ENCODE results near the gene BCL2L11. TPM values are rescaled to one million over a fixed set of nuclear protein-coding genes. Genes with fewer than 3 reads are reported as not detected.

Gene BCL2L11
- total and polyA plus RNA-seq, 10 of the 15 experiments (the other 5 are each of a cell fraction or from before 2014, with no cell fraction given) = 0.29 to 10.1 (median 1.1) TPM

DNA sequence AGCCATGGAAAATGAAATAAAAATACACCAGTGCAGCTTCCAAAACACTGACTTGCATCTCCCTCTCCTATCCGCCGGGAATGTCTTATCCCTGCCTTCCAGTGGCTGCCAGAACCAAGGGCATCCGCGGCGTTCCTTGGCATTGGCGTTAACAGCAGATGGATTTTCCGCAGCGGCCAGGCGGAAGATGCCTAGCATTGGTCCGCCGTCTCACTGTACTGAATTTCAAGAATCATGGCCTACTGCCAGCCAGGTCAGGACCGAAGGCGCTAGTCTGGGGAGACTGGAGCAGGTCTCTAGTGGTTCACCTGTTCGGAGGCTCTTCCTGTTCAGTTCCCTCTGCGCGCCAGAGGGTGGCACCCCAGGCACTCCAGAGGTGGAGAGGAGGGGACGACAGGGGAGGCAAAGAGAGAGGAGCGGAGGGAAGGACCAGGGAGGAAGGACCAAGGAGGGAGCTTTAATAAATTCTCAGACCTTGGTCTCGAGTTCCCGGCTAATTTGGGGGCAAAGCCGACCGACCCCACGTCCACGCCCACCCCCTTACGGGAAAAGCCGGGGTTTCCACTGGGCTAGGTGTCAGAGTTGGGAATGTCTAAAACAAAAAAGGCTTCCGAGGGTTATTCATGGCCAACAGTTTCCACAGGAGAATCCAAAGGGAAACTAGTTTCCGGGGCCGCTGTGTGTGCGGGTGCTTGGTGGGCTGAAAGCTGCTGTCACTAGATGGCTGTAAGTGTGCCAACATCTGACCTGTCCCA is 3.7 kb upstream of the BCL2L11 start:
- no peak for FAIRE-seq
- H3K9ac ChIP-seq (ENCODE audit: control insufficient read depth, insufficient read depth, low read length) = no peak overlapping the region
- TF ChIP-seq MEF2B (IDR thresholded peaks at IDR 0.05; ENCODE audit: partially characterized antibody, poor library complexity, severe bottlenecking) = no peak
- TF ChIP-seq NR2C2 (IDR thresholded peaks at IDR 0.05; ENCODE audit: borderline replicate concordance, control insufficient read depth, insufficient read length, low read depth) = no peak
- TF ChIP-seq, protein P1, sequence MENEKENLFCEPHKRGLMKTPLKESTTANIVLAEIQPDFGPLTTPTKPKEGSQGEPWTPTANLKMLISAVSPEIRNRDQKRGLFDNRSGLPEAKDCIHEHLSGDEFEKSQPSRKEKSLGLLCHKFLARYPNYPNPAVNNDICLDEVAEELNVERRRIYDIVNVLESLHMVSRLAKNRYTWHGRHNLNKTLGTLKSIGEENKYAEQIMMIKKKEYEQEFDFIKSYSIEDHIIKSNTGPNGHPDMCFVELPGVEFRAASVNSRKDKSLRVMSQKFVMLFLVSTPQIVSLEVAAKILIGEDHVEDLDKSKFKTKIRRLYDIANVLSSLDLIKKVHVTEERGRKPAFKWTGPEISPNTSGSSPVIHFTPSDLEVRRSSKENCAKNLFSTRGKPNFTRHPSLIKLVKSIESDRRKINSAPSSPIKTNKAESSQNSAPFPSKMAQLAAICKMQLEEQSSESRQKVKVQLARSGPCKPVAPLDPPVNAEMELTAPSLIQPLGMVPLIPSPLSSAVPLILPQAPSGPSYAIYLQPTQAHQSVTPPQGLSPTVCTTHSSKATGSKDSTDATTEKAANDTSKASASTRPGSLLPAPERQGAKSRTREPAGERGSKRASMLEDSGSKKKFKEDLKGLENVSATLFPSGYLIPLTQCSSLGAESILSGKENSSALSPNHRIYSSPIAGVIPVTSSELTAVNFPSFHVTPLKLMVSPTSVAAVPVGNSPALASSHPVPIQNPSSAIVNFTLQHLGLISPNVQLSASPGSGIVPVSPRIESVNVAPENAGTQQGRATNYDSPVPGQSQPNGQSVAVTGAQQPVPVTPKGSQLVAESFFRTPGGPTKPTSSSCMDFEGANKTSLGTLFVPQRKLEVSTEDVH (IDR thresholded peaks at IDR 0.05; ENCODE audit: low read depth, partially characterized antibody) = no peak
- no peak for TF ChIP-seq SIX5 (IDR thresholded peaks at IDR 0.05; ENCODE audit: low read depth, low read length, severe bottlenecking)
- TF ChIP-seq RAD51 (IDR thresholded peaks at IDR 0.05) = no peak
- TF ChIP-seq NFYA (IDR thresholded peaks at IDR 0.05; ENCODE audit: borderline replicate concordance, low read depth, low read length) = no peak
- TF ChIP-seq, protein P2, sequence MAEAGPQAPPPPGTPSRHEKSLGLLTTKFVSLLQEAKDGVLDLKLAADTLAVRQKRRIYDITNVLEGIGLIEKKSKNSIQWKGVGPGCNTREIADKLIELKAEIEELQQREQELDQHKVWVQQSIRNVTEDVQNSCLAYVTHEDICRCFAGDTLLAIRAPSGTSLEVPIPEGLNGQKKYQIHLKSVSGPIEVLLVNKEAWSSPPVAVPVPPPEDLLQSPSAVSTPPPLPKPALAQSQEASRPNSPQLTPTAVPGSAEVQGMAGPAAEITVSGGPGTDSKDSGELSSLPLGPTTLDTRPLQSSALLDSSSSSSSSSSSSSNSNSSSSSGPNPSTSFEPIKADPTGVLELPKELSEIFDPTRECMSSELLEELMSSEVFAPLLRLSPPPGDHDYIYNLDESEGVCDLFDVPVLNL (IDR thresholded peaks at IDR 0.05; ENCODE audit: low read depth, low read length) = no peak
- peak; percentile 93 for TF ChIP-seq RAD21 (IDR thresholded peaks at IDR 0.05; ENCODE audit: insufficient read depth, low read depth, low read length)
- TF ChIP-seq HDGF (IDR thresholded peaks at IDR 0.05) = 0 out of 2 replicates have a peak, but pooled peaks have one; percentile 17
- TF ChIP-seq BMI1 (IDR thresholded peaks at IDR 0.05; ENCODE audit: borderline replicate concordance) = no peak
- TF ChIP-seq TCF12 (IDR thresholded peaks at IDR 0.05; ENCODE audit: low read depth, low read length) = no peak
- TF ChIP-seq SMAD1 (IDR thresholded peaks at IDR 0.05; ENCODE audit: low read depth, partially characterized antibody) = no peak
- TF ChIP-seq SREBF1 (IDR thresholded peaks at IDR 0.05; ENCODE audit: low read length) = no peak
- TF ChIP-seq EZH2 (IDR thresholded peaks at IDR 0.05; ENCODE audit: borderline replicate concordance, control insufficient read depth, low read depth, low read length) = peak; percentile 88; the same call in 1 of the 2 replicates
- TF ChIP-seq EP300 (IDR thresholded peaks at IDR 0.05; ENCODE audit: borderline replicate concordance in 1 of 2, control insufficient read depth in 1 of 2, low read depth in 2 of 2, low read length in 2 of 2) = no peak
- peak; percentile 92 for TF ChIP-seq SMC3 (IDR thresholded peaks at IDR 0.05; ENCODE audit: borderline replicate concordance, low read length)

More for the DNA sequence above, 3.7 kb upstream of the BCL2L11 start:
- ChIA-PET RAD21 (ENCODE audit: unreplicated experiment) (interaction anchor here (0.9 to 2.2 kb wide), 7 partner anchors 9 to 305 kb away, joined by 3 to 11 read pairs (median 5); no protein-coding TSS in a partner anchor), CTCF (interaction anchor here (0.7 to 2.2 kb wide), 11 partner anchors 9 to 584 kb away, joined by 3 to 16 read pairs (median 4); no protein-coding TSS in a partner anchor), POLR2A (interaction anchor here (0.6 kb wide), 1 partner anchor 259 kb away, joined by 3 read pairs; no protein-coding TSS in a partner anchor), SMC1A (ENCODE audit: uncharacterized antibody, unreplicated experiment) (interaction anchor here (0.7 to 1.6 kb wide), 11 partner anchors 31 to 309 kb away, joined by 3 to 5 read pairs (median 3); no protein-coding TSS in a partner anchor)
- H2AFZ ChIP-seq (ENCODE audit: control insufficient read depth, low read depth, low read length) = no peak overlapping the region
- H3K36me3 ChIP-seq (ENCODE audit: control insufficient read depth in 2 of 2, insufficient read depth in 2 of 2, low read length in 1 of 2) = no peaks in the 10 kb centered on the region
- H3K4me1 ChIP-seq (ENCODE audit: control insufficient read depth, insufficient read depth, low read length) = peaks cover 38% of the 10 kb centered on the region
- in situ Hi-C loops (cut with MboI) = loop anchor here (5.0 to 10.0 kb wide), 2 partner anchors 305 to 588 kb away; no protein-coding TSS in a partner anchor
- peak overlapping the region; percentile 65 for H3K4me2 ChIP-seq (ENCODE audit: control insufficient read depth, insufficient read depth)
- H3K4me3 ChIP-seq = no peak overlapping the region
- H3K79me2 ChIP-seq (ENCODE audit: control insufficient read depth, insufficient read depth, low read length) = peaks cover 5% of the 10 kb centered on the region; the same call in 1 of the 2 replicates
- H3K27me3 ChIP-seq (replicated peaks in 1 of 2; ENCODE audit: control insufficient read depth in 2 of 2, insufficient read depth in 2 of 2, low read length in 1 of 2) = peaks cover 12 to 45% of the 10 kb centered on the region in 2 experiments
- no TSS peak for BruUV-seq (replicated peaks)
- WGBS (ENCODE audit: insufficient coverage, insufficient replicate concordance, low lambda C conversion rate, missing lambda C conversion rate) = 6% methylated on average over 29 of the region's 30 CpGs
- no peak overlapping the region for H3K27ac ChIP-seq (ENCODE audit: control insufficient read depth, insufficient read depth)
- intact Hi-C loops (cut with micrococcal nuclease; ENCODE audit: unreplicated experiment) = loop anchor here (1.0 to 10.0 kb wide), 5 partner anchors 80 to 580 kb away; no protein-coding TSS in a partner anchor
- H4K20me1 ChIP-seq (ENCODE audit: control insufficient read depth, insufficient read depth) = no peaks in the 10 kb centered on the region
- ATAC-seq = peak; percentile 63
- H3K9me3 ChIP-seq (replicated peaks; ENCODE audit: control insufficient read depth, insufficient read depth, low read length) = no peaks in the 10 kb centered on the region; the same call in 2 of the 3 replicates
- peak; percentile 46 for DNase-seq (ENCODE audit: low read depth, low spot score)

Data from GM12878 (cell line).